Chondrocyte (in vitro differentiated cells): ENCODE measurements around the gene LAMC3. TPM values are rescaled to one million over a fixed set of nuclear protein-coding genes. Genes with fewer than 3 reads are reported as not detected.

Source experiments
- DNase-seq: peaks from one replicate; pipeline ENCODE4 v3.0.0; 2021; ENCODE audit warnings: mixed read lengths, low spot score
- H3K27ac Mint-ChIP-seq: one replicate; pipeline ENCODE4 v1.8.0; 2021; ENCODE audit warnings: mild to moderate bottlenecking, moderate library complexity, mixed read lengths; ENCODE audit not compliant: unreplicated experiment
- H3K27me3 Mint-ChIP-seq: 2 replicates; pipeline ENCODE4 v1.8.0; 2021; ENCODE audit warnings: low read depth, mixed read lengths
- H3K36me3 Mint-ChIP-seq: 2 replicates; pipeline ENCODE4 v1.8.0; 2021; ENCODE audit warnings: low read depth, mixed read lengths
- H3K4me1 Mint-ChIP-seq: 2 replicates; pipeline ENCODE4 v1.8.0; 2021; ENCODE audit warnings: low read depth, mild to moderate bottlenecking, mixed read lengths
- H3K4me3 Mint-ChIP-seq: one replicate; pipeline ENCODE4 v1.8.0; 2021; ENCODE audit warnings: mild to moderate bottlenecking, moderate library complexity, mixed read lengths; ENCODE audit not compliant: unreplicated experiment
- H3K9me3 Mint-ChIP-seq: 2 replicates; pipeline ENCODE4 v1.8.0; 2021; ENCODE audit warnings: low read depth, mixed read lengths
- CTCF ChIP-seq: fragments of 200-600 bp; sonication (generic); IDR thresholded peaks from 2 replicates; pipeline ENCODE4 v1.5.0; 2021; ENCODE audit warnings: antibody characterized with exemption, mild to moderate bottlenecking, moderate library complexity
- total RNA-seq: library from RNA; stranded (reverse); gene quantifications from 3 replicates; pipeline ENCODE4 v1.2.1, GENCODE V29; 2021

Gene LAMC3
- total RNA-seq, 1 donor from 2014 or later, result 1.2 TPM

GRCh38 chr9:130987054-130987453 lies 21.9 kb upstream of the LAMC3 start:
- no peak overlapping the region for H3K27ac Mint-ChIP-seq
- H3K27me3 Mint-ChIP-seq, result peaks cover 6% of the 10 kb centered on the region
- no peaks in the 10 kb centered on the region for H3K36me3 Mint-ChIP-seq
- peaks cover 6% of the 10 kb centered on the region for H3K4me1 Mint-ChIP-seq
- no peak for TF ChIP-seq CTCF
- no peak overlapping the region for H3K4me3 Mint-ChIP-seq
- H3K9me3 Mint-ChIP-seq, result peaks cover 4% of the 10 kb centered on the region
- no peak for DNase-seq

- Mint-ChIP-seq H3K4me1 (peaks cover 8% of the 10 kb centered on the region), H3K27ac (no peak overlapping the region), H3K9me3 (peaks cover 4% of the 10 kb centered on the region), H3K36me3 (no peaks in the 10 kb centered on the region), H3K27me3 (peaks cover 4% of the 10 kb centered on the region), H3K4me3 (no peak overlapping the region)
- no peak for DNase-seq
- TF ChIP-seq CTCF, result no peak
Observed at GRCh38 chr9:130987738-130988399, 21.1 kb upstream of the LAMC3 start.

GRCh38 chr9:130988400-130988747 lies 20.6 kb upstream of the LAMC3 start:
- Mint-ChIP-seq H3K36me3 (no peaks in the 10 kb centered on the region), H3K4me1 (peaks cover 8% of the 10 kb centered on the region), H3K27ac (no peak overlapping the region), H3K27me3 (peaks cover 4% of the 10 kb centered on the region), H3K4me3 (no peak overlapping the region), H3K9me3 (peaks cover 4% of the 10 kb centered on the region)
- no peak for DNase-seq
- no peak for TF ChIP-seq CTCF

GRCh38 chr9:130988905-130989304 lies 20.1 kb upstream of the LAMC3 start:
- no peak overlapping the region for H3K4me3 Mint-ChIP-seq
- TF ChIP-seq CTCF, result no peak
- DNase-seq, result no peak
- H3K9me3 Mint-ChIP-seq, result peaks cover 4% of the 10 kb centered on the region
- H3K27me3 Mint-ChIP-seq, result peaks cover 4% of the 10 kb centered on the region
- peaks cover 8% of the 10 kb centered on the region for H3K4me1 Mint-ChIP-seq
- no peak overlapping the region for H3K27ac Mint-ChIP-seq
- H3K36me3 Mint-ChIP-seq, result no peaks in the 10 kb centered on the region

GRCh38 chr9:130989391-130989790 lies 19.6 kb upstream of the LAMC3 start:
- H3K9me3 Mint-ChIP-seq, result peaks cover 4% of the 10 kb centered on the region
- no peak for DNase-seq
- H3K27ac Mint-ChIP-seq, result no peak overlapping the region
- H3K4me3 Mint-ChIP-seq, result no peak overlapping the region
- peaks cover 4% of the 10 kb centered on the region for H3K27me3 Mint-ChIP-seq
- no peak for TF ChIP-seq CTCF
- H3K36me3 Mint-ChIP-seq, result no peaks in the 10 kb centered on the region
- H3K4me1 Mint-ChIP-seq, result peaks cover 8% of the 10 kb centered on the region
